ENCODE measurements around the gene UBE4B.
A peak's percentile ranks its signal among the peaks of the same experiment; 100 is the strongest.
"Not testable (repeated sequence)": the region's sequence is repeated elsewhere in the genome, so short reads cannot be mapped to it uniquely, and the experiment has no call there.

The UBE4B gene

DNA sequence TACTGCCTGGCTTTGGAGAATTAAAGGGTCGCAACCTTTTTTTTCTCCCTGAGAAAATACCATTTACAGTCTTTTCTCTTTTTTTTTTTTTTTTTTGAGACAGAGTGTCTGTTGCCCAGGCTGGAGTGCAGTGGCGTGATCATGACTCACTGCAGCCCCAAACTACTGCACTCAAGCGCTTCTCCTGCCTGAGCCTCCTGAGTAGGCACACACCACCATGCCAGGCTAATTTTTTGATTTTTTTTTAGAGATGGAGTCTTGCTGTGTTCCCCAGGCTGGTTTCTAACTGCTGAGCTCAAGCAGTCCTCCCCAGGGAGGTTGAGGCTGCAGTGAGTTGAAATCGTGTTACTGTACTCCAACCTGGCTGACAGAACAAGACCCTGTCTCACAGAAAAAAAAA lies 24.6 kb downstream of the UBE4B start:
- no peak for ATAC-seq
- peaks cover 32% of the 10 kb centered on the region for H3K36me3 Mint-ChIP-seq
- peak overlapping the region; percentile 50 for H3K27ac Mint-ChIP-seq
- no peak for DNase-seq (ENCODE audit: low spot score in 2 of 2)
- H3K4me1 Mint-ChIP-seq, result peaks cover 8% of the 10 kb centered on the region
- no peaks in the 10 kb centered on the region for H3K9me3 Mint-ChIP-seq
- no peak overlapping the region for H3K4me3 Mint-ChIP-seq

- Mint-ChIP-seq H3K27ac (peak overlapping the region; percentile 50), H3K9me3 (no peaks in the 10 kb centered on the region), H3K4me1 (peaks cover 8% of the 10 kb centered on the region), H3K4me3 (no peak overlapping the region), H3K36me3 (peaks cover 28% of the 10 kb centered on the region)
- DNase-seq (ENCODE audit: low spot score in 2 of 2), result no peak
- ATAC-seq, result no peak
These were observed 25.0 kb downstream of the UBE4B start for GRCh38 chr1:10057796-10058195.

GRCh38 chr1:10059342-10059718 lies 26.6 kb downstream of the UBE4B start:
- ATAC-seq, result no peak
- Mint-ChIP-seq H3K36me3 (peaks cover 25% of the 10 kb centered on the region), H3K9me3 (no peaks in the 10 kb centered on the region), H3K4me1 (peaks cover 21% of the 10 kb centered on the region), H3K4me3 (no peak overlapping the region), H3K27ac (peak overlapping the region; percentile 34)
- no peak for DNase-seq (ENCODE audit: low spot score in 2 of 2)

DNA sequence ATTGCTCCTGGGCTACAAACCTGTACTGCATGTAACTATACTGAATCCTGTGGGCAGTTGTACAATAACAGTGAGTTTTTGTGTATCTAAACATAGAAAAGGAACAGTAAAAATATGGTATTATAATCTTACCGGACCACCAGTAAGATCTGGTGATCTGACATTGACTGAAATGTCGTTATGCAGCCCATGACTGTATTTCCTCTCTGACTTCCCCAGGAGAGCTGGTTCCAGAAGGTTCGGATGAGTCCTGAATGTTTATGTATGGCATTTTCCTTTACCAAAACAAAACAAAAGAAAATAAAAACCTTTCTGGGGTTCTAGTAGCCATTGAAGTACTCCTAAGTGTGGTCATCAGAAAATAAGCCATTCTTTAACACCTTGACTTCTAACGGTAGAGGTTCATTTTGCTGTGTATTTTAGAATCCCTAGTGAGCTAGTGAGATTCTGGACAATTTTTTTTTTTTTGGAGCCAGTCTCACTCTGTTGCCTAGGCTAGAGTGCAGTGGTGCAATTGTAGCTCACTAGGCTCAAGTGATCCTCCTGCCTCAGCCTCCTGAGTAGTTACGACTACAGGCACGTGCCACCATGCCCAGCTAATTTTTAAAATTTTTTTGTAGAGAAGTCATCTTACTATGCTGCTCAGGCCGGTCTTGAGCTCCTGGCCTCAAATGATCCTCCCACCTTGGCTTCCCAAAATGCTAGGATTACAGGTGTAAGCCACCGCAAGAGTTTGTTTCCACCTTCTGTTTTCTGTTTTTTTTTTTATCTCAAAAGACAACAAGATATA lies 27.7 kb downstream of the UBE4B start:
- H3K4me3 Mint-ChIP-seq, result no peak overlapping the region
- ATAC-seq (no peak), DNase-seq (ENCODE audit: low spot score in 2 of 2) (no peak)
- peaks cover 14% of the 10 kb centered on the region for H3K36me3 Mint-ChIP-seq
- H3K4me1 Mint-ChIP-seq, result peaks cover 32% of the 10 kb centered on the region
- H3K27ac Mint-ChIP-seq, result no peak overlapping the region
- no peaks in the 10 kb centered on the region for H3K9me3 Mint-ChIP-seq

- no peak overlapping the region for H3K27ac Mint-ChIP-seq
- H3K4me3 Mint-ChIP-seq, result no peak overlapping the region
- peaks cover 12% of the 10 kb centered on the region for H3K36me3 Mint-ChIP-seq
- peaks cover 32% of the 10 kb centered on the region for H3K4me1 Mint-ChIP-seq
- ATAC-seq (no peak), DNase-seq (ENCODE audit: low spot score in 2 of 2) (no peak)
- no peaks in the 10 kb centered on the region for H3K9me3 Mint-ChIP-seq
These were observed 28.5 kb downstream of the UBE4B start for GRCh38 chr1:10061276-10061675.

DNA sequence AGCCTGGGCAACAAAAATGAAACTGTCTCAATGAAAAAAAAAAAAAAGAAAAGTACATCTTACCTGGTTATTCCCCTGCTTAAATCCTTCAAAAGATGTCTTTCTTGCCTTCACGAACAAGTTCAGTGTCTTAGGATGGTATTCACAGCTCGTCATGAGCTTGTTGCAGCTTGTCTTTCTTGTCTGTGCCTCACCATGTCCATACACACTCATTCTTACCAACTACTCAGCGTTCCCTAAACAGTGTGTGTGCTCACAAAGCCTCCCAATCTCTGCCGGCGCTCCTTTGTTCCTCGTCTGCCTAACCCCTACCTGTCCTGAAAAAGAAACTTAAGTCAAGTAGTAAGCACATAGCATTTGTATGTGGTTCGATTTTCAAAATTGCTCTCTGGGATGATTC lies 31.1 kb downstream of the UBE4B start:
- Mint-ChIP-seq H3K4me1 (peaks cover 27% of the 10 kb centered on the region), H3K9me3 (no peaks in the 10 kb centered on the region), H3K4me3 (no peak overlapping the region), H3K36me3 (no peaks in the 10 kb centered on the region), H3K27ac (peak overlapping the region; percentile 27)
- DNase-seq (ENCODE audit: low spot score in 2 of 2) (no peak), ATAC-seq (no peak)

DNA sequence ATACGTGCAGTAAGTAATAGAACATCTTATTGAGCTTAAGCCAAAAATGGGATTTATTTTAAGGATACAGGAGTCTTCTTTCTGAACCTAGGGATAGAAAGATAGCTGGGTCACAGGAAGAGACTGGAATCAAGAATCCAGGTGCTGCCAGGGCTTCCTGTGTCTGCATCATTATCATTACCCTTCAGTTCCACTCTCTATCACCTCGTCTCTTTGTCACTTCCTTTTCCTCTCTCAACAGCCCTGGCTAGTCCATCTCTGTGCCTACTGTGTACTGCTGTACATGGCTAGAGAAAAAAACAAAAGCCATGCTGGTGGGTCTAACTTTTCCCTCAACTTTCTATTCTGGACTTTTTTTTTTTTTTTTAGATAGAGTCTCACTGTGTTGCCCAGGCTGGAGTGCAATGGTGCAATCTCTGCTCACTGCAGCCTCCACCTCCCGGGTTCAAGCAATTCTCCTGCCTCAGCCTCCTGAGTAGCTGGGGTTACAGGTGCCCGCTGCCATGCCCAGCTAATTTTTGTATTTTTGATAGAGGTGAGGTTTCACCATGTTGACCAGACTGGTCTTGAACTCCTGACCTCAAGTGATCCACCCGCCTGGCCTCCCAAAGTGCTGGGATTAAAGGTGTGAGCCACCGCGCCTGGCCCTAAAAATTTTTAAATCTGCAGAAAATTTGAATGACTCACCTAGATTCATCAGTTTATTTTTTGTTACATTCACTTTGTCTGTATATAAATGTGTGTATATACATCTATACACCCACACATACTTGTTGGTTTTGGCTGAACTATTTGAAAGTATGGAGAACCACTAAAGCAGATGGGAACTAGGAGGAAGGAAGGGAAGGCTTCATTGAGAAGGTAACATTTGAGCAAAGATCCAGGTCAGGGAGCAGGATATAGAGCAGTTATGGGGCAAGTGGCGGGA lies 31.9 kb downstream of the UBE4B start:
- peak overlapping the region; percentile 27 for H3K27ac Mint-ChIP-seq
- DNase-seq (ENCODE audit: low spot score in 2 of 2) (no peak), ATAC-seq (no peak)
- H3K4me1 Mint-ChIP-seq, result peaks cover 33% of the 10 kb centered on the region
- H3K36me3 Mint-ChIP-seq, result no peaks in the 10 kb centered on the region
- H3K4me3 Mint-ChIP-seq, result no peak overlapping the region
- H3K9me3 Mint-ChIP-seq, result no peaks in the 10 kb centered on the region

- ATAC-seq (no peak), DNase-seq (ENCODE audit: low spot score in 2 of 2) (no peak)
- Mint-ChIP-seq H3K9me3 (no peaks in the 10 kb centered on the region), H3K4me1 (peaks cover 33% of the 10 kb centered on the region), H3K36me3 (peaks cover 2% of the 10 kb centered on the region), H3K4me3 (no peak overlapping the region), H3K27ac (no peak overlapping the region)
These were observed 32.6 kb downstream of the UBE4B start for GRCh38 chr1:10065344-10065685.

DNA sequence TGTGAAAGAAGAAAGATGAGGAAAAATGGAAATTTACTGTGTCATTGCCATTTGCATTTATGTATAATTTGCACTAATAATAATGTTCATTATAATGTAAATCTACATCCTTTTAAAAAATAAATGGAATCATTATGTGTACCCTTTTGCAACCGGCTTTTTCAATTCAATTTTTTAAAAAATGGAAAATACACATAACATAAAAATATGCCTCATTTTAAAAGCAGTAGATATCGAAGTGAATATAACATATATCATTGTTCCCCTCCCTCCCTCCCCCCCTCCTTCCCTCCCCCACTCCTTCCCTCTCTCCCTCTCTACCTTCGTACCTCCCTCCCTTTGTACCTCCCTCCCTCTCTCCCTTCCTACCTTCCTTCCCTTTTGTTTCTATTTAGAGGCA lies 33.0 kb downstream of the UBE4B start:
- ATAC-seq (no peak), DNase-seq (ENCODE audit: low spot score in 2 of 2) (no peak)
- H3K27ac Mint-ChIP-seq, result no peak overlapping the region
- H3K9me3 Mint-ChIP-seq, result no peaks in the 10 kb centered on the region
- no peak overlapping the region for H3K4me3 Mint-ChIP-seq
- peaks cover 6% of the 10 kb centered on the region for H3K36me3 Mint-ChIP-seq
- H3K4me1 Mint-ChIP-seq, result peaks cover 33% of the 10 kb centered on the region

GRCh38 chr1:10068605-10069294 lies 36.0 kb downstream of the UBE4B start:
- peaks cover 6% of the 10 kb centered on the region for H3K36me3 Mint-ChIP-seq
- H3K27ac Mint-ChIP-seq, result no peak overlapping the region
- DNase-seq (ENCODE audit: low spot score in 2 of 2) (no peak), ATAC-seq (no peak)
- peaks cover 32% of the 10 kb centered on the region for H3K4me1 Mint-ChIP-seq
- H3K4me3 Mint-ChIP-seq, result no peak overlapping the region
- H3K9me3 Mint-ChIP-seq, result no peaks in the 10 kb centered on the region

DNA sequence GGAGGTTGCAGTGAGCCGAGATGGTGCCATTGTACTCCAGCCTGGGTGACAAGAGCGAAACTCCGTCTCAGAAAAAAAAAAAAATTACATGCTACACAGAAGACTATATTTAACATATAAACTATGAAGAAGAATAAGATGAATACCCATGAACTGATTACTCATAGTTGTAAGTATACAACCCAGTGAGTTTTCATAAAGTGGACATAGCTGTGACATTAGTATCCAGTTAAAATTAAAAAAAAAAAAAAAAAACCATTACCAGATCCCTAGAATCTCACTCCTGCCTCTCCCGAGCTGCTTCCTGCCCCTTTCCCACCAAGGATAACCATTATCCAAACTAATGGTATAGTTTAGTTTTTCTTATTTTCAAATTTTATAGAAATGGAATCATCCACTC lies 37.4 kb downstream of the UBE4B start:
- ATAC-seq (no peak), DNase-seq (ENCODE audit: low spot score in 2 of 2) (no peak)
- Mint-ChIP-seq H3K36me3 (peaks cover 13% of the 10 kb centered on the region), H3K27ac (no peak overlapping the region), H3K4me3 (no peak overlapping the region), H3K4me1 (peaks cover 32% of the 10 kb centered on the region), H3K9me3 (no peaks in the 10 kb centered on the region)

GRCh38 chr1:10071640-10072039 lies 38.9 kb downstream of the UBE4B start:
- H3K4me3 Mint-ChIP-seq, result no peak overlapping the region
- H3K4me1 Mint-ChIP-seq, result peaks cover 32% of the 10 kb centered on the region
- H3K36me3 Mint-ChIP-seq, result peaks cover 27% of the 10 kb centered on the region
- no peak for ATAC-seq
- no peaks in the 10 kb centered on the region for H3K9me3 Mint-ChIP-seq
- DNase-seq (ENCODE audit: low spot score in 2 of 2), result no peak
- H3K27ac Mint-ChIP-seq, result no peak overlapping the region

DNA sequence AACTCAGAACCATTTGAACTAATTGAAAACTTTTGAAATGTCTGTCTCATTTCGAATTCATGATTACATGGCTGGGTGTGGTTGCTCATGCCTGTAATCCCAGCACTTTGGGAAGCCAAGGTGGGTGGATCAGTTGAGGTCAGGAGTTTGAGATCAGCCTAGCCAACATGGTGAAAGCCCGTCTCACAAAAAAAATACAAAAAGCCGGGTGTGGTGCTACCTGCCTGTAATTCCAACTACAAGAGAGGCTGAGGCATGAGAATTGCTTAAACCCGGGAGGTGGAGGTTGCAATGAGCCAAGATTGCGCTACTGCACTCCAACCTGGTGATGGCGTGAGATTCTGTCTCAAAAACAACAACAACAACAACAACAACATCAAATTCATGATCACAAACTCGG lies 40.6 kb downstream of the UBE4B start:
- not testable (repeated sequence) for H3K4me3 Mint-ChIP-seq; H3K27ac Mint-ChIP-seq; ATAC-seq; DNase-seq (ENCODE audit: low spot score in 2 of 2); H3K9me3 Mint-ChIP-seq
- Mint-ChIP-seq H3K36me3 (peaks cover 36% of the 10 kb centered on the region), H3K4me1 (peaks cover 32% of the 10 kb centered on the region)

- peaks cover 39% of the 10 kb centered on the region for H3K36me3 Mint-ChIP-seq
- peaks cover 25% of the 10 kb centered on the region for H3K4me1 Mint-ChIP-seq
- H3K9me3 Mint-ChIP-seq, result no peaks in the 10 kb centered on the region
- H3K4me3 Mint-ChIP-seq, result peak overlapping the region; percentile 15
- DNase-seq (ENCODE audit: low spot score in 2 of 2) (peak; percentile 48 to 81), ATAC-seq (peak; percentile 100)
- peak overlapping the region; percentile 45 for H3K27ac Mint-ChIP-seq
These were observed 41.5 kb downstream of the UBE4B start for GRCh38 chr1:10074059-10074851.

Data from stimulated activated effector memory CD8-positive, alpha-beta T cell treated with anti-CD3 and anti-CD28 coated beads, Interleukin-12 subunit alpha, Interleukin-12 subunit beta, amount 100 ng/mL, for 72 hours (primary cell).